RCC 7860 (cell line): Measurements from ENCODE around the gene MSH5.

ENCODE experiments used
- DNase-seq: peaks from one replicate; pipeline ENCODE4 v3.0.0-alpha.2; 2015; ENCODE audit warnings: low spot score
- FAIRE-seq: peaks from 2 replicates; lab custom pipeline; 2012; peaks lifted over from hg19 to GRCh38; lab: Jason Lieb, UNC

The MSH5 gene

GRCh38 chr6:31750411-31751022 lies 10.7 kb downstream of the MSH5 start:
- DNase-seq (no peak), FAIRE-seq (no peak)

- peak; percentile 70 for DNase-seq
Measured at GRCh38 chr6:31752739-31753319, 13.0 kb downstream of the MSH5 start.

GRCh38 chr6:31758281-31758680 lies 18.5 kb downstream of the MSH5 start:
- FAIRE-seq (no peak), DNase-seq (no peak)

More at GRCh38 chr6:31752739-31753319, 13.0 kb downstream of the MSH5 start:
- FAIRE-seq = peak; percentile 63

- FAIRE-seq (no peak), DNase-seq (no peak)
Measured at GRCh38 chr6:31760790-31761189, 21.0 kb downstream of the MSH5 start.

- no peak for FAIRE-seq
Measured at GRCh38 chr6:31761343-31761742, 21.5 kb downstream of the MSH5 start.

GRCh38 chr6:31762356-31762755 lies 22.6 kb downstream of the MSH5 start, which contains the start of gene SAPCD1:
SAPCD1 (plus strand) TSS chr6:31762656; CDS start chr6:31763055, 399 bp downstream.
- FAIRE-seq (no peak), DNase-seq (no peak)

More at GRCh38 chr6:31761343-31761742, 21.5 kb downstream of the MSH5 start:
- DNase-seq = no peak

GRCh38 chr6:31762878-31763618 lies 23.2 kb downstream of the MSH5 start:
- FAIRE-seq (no peak), DNase-seq (no peak)

- FAIRE-seq (no peak), DNase-seq (no peak)
Measured at GRCh38 chr6:31763619-31763940, 23.8 kb downstream of the MSH5 start.

- DNase-seq (no peak), FAIRE-seq (no peak)
Measured at GRCh38 chr6:31764198-31764597, 24.4 kb downstream of the MSH5 start.

GRCh38 chr6:31765559-31765909 lies 25.7 kb downstream of the MSH5 start:
- DNase-seq (no peak), FAIRE-seq (no peak)

GRCh38 chr6:31765910-31766794 lies 26.3 kb downstream of the MSH5 start:
- DNase-seq (no peak), FAIRE-seq (no peak)

GRCh38 chr6:31767096-31767645 lies 27.4 kb downstream of the MSH5 start:
- FAIRE-seq (no peak), DNase-seq (no peak)

GRCh38 chr6:31768363-31769257 lies 28.8 kb downstream of the MSH5 start:
- DNase-seq = no peak
- no peak for FAIRE-seq

GRCh38 chr6:31769684-31770371 lies 30.0 kb downstream of the MSH5 start:
- FAIRE-seq (no peak), DNase-seq (peak; percentile 15)

GRCh38 chr6:31770860-31771259 lies 31.1 kb downstream of the MSH5 start:
- FAIRE-seq = no peak
- no peak for DNase-seq

- DNase-seq (no peak), FAIRE-seq (no peak)
Measured at GRCh38 chr6:31771992-31772358, 32.2 kb downstream of the MSH5 start.

- FAIRE-seq = no peak
Measured at GRCh38 chr6:31775184-31775583, 35.4 kb downstream of the MSH5 start.

GRCh38 chr6:31775633-31776484 lies 36.1 kb downstream of the MSH5 start:
- DNase-seq = no peak
- no peak for FAIRE-seq

More at GRCh38 chr6:31775184-31775583, 35.4 kb downstream of the MSH5 start:
- DNase-seq = no peak
